Keratinocyte (primary cell): Measurements from ENCODE around the gene GRIK4. TPM values are rescaled to one million over a fixed set of nuclear protein-coding genes. Genes with fewer than 3 reads are reported as not detected.

Experiments used
- DNase-seq: peaks from one replicate; pipeline ENCODE4 v3.0.0-alpha.2; 2011; ENCODE audit warnings: low read depth, missing footprints, low spot score
- FAIRE-seq: peaks from 2 replicates; lab custom pipeline; 2011; peaks lifted over from hg19 to GRCh38; lab: Jason Lieb, UNC
- H2AFZ ChIP-seq: 2 replicates; pipeline ENCODE4 v1.6.0; 2012; ENCODE audit warnings: low read length, control low read depth, inconsistent platforms; ENCODE audit not compliant: control insufficient read depth
- H3K27ac ChIP-seq: 2 replicates; pipeline ENCODE4 v1.5.1; 2011; ENCODE audit warnings: low read length; ENCODE audit not compliant: control insufficient read depth, insufficient read depth
- H3K27me3 ChIP-seq: 3 replicates; pipeline ENCODE4 v1.6.0; 2011; ENCODE audit warnings: low read length; ENCODE audit not compliant: control insufficient read depth, insufficient read depth; ENCODE audit errors: extremely low read depth
- H3K36me3 ChIP-seq, 2 experiments: 2 replicates in 1 of 2; 3 replicates in 1 of 2; pipeline ENCODE4 v1.5.1; 2011; ENCODE audit warnings: low read length in 2 of 2, mild to moderate bottlenecking in 1 of 2; ENCODE audit not compliant: control insufficient read depth in 2 of 2, insufficient read depth in 2 of 2; ENCODE audit errors: extremely low read depth in 1 of 2
- H3K4me1 ChIP-seq: 3 replicates; pipeline ENCODE4 v1.5.1; 2011; ENCODE audit warnings: low read length; ENCODE audit not compliant: control insufficient read depth, insufficient read depth; ENCODE audit errors: extremely low read depth
- H3K4me2 ChIP-seq: 3 replicates; pipeline ENCODE4 v1.6.0; 2011; ENCODE audit warnings: low read depth, low read length; ENCODE audit not compliant: control insufficient read depth, insufficient read depth; ENCODE audit errors: extremely low read depth
- H3K4me3 ChIP-seq, 3 experiments: fragments of 200-600 bp in 1 of 3; sonication (generic) in 1 of 3; 2 replicates in 2 of 3; 3 replicates in 1 of 3; pipeline ENCODE4 v1.5.1; 2011 to 2016; ENCODE audit warnings: low read length in 3 of 3, mild to moderate bottlenecking in 3 of 3, control low read depth in 2 of 3, inconsistent platforms in 1 of 3, low read depth in 1 of 3, mixed read lengths in 1 of 3, mixed run types in 1 of 3, moderate library complexity in 1 of 3; ENCODE audit not compliant: control insufficient read depth in 2 of 3, insufficient read depth in 2 of 3; ENCODE audit errors: extremely low read depth in 1 of 3
- H3K79me2 ChIP-seq: 2 replicates; pipeline ENCODE4 v1.6.0; 2012; ENCODE audit warnings: low read length; ENCODE audit not compliant: control insufficient read depth, insufficient read depth
- H3K9ac ChIP-seq: 3 replicates; pipeline ENCODE4 v1.6.0; 2011; ENCODE audit warnings: low read length; ENCODE audit not compliant: control insufficient read depth, insufficient read depth; ENCODE audit errors: extremely low read depth
- H3K9me1 ChIP-seq: 3 replicates; pipeline ENCODE4 v1.6.0; 2011; ENCODE audit warnings: low read length; ENCODE audit not compliant: control insufficient read depth, insufficient read depth; ENCODE audit errors: extremely low read depth
- H3K9me3 ChIP-seq: 2 replicates; pipeline ENCODE4 v1.5.1; 2012; ENCODE audit warnings: low read depth, low read length; ENCODE audit not compliant: control insufficient read depth
- H4K20me1 ChIP-seq: 3 replicates; pipeline ENCODE4 v1.6.0; 2011; ENCODE audit warnings: low read length; ENCODE audit not compliant: control insufficient read depth, insufficient read depth; ENCODE audit errors: extremely low read depth
- CTCF ChIP-seq, 3 experiments: IDR thresholded peaks in 1 of 3; conservative IDR thresholded peaks in 1 of 3; optimal IDR thresholded peaks in 1 of 3; 2 replicates in 2 of 3; 3 replicates in 1 of 3; pipeline versions ENCODE3 to v1.5.1; 2011; ENCODE audit warnings: low read length in 3 of 3, mild to moderate bottlenecking in 3 of 3, moderate library complexity in 2 of 3, control low read depth in 1 of 3, inconsistent platforms in 1 of 3; ENCODE audit not compliant: insufficient read depth in 2 of 3; ENCODE audit errors: extremely low read depth in 1 of 3
- EZH2 ChIP-seq: IDR thresholded peaks from one replicate; pipeline ENCODE4 v1.6.1; 2012; ENCODE audit warnings: inconsistent platforms, mild to moderate bottlenecking, low read length, moderate library complexity
- dilution Hi-C: fragments of 300-500 bp; cut with MboI; formaldehyde crosslinking; loops from one replicate; pipeline ENCODE4 v1.7.0; 2020; ENCODE audit warnings: low sequenced_read_pairs; ENCODE audit not compliant: extremely low pct_ligation_motif_present
- polyA minus RNA-seq, 3 experiments: library from RNA; depleted of rRNA, polyadenylated mRNA; stranded (reverse); fragments of >200 nt; gene quantifications; 1 replicate in 1 of 3; 2 replicates in 1 of 3; 3 replicates in 1 of 3; pipeline ENCODE4 v1.2.3, GENCODE V29; 2011
- polyA plus RNA-seq, 5 experiments: library from polyadenylated mRNA; depleted of rRNA in 3 of 5; stranded (reverse) in 3 of 5; stranded (forward) in 1 of 5; unstranded in 1 of 5; fragments of >200 nt; gene quantifications; 1 replicate in 1 of 5; 2 replicates in 3 of 5; 3 replicates in 1 of 5; pipeline versions ENCODE4 v1.2.1 to v1.2.3, GENCODE V29; 2011 to 2012; ENCODE audit warnings: missing spikeins in 2 of 5, low read depth in 1 of 5, low replicate concordance in 1 of 5

GRIK4 gene
- polyA plus RNA-seq (not detected in 3 replicates), polyA minus RNA-seq (not detected in 3 replicates)
- polyA plus RNA-seq (2011; ENCODE audit: low read depth), result not detected
- not detected in 2 replicates for polyA plus RNA-seq (2011; cell fraction: cytosol; rRNA removed)
- polyA plus RNA-seq (2011; cell fraction: nucleus; rRNA removed), result not detected in 2 replicates
- not detected in 2 replicates for polyA plus RNA-seq (2012; ENCODE audit: low replicate concordance)
- not detected for polyA minus RNA-seq (2011; cell fraction: cytosol; rRNA and poly(A)+ RNA removed)
- polyA minus RNA-seq (2011; cell fraction: nucleus; rRNA and poly(A)+ RNA removed), result not detected in 2 replicates

GRCh38 chr11:120511116-120511819, at the start of gene GRIK4:
TSS of gene GRIK4 (plus strand) at chr11:120511748. CDS start at chr11:120660319, 148,571 bp downstream.
- peak within 1 kb of the TSS in 2 of 3 experiments; percentile 13 to 27 for H3K4me3 ChIP-seq
- FAIRE-seq (no peak), DNase-seq (no peak)
- H2AFZ ChIP-seq, result no peak within 1 kb of the TSS
- H3K4me1 ChIP-seq, result no peaks in the 10 kb centered on the region
- H3K27ac ChIP-seq, result no peak within 1 kb of the TSS
- H3K79me2 ChIP-seq, result no peaks in the 10 kb centered on the region
- H3K27me3 ChIP-seq, result peaks cover 46% of the 10 kb centered on the region
- H3K9me1 ChIP-seq, result no peaks in the 10 kb centered on the region
- dilution Hi-C loops, result loop anchor here (25.0 kb wide), 1 partner anchor 426 kb away; no protein-coding TSS in a partner anchor
- no peaks in the 10 kb centered on the region for H3K9me3 ChIP-seq
- TF ChIP-seq EZH2, result no peak
- peak; percentile 74 to 93 (median 92) for TF ChIP-seq CTCF (optimal IDR thresholded peaks at IDR 0.05 in 1 of 3, IDR thresholded peaks at IDR 0.05 in 1 of 3, conservative IDR thresholded peaks at IDR 0.05 in 1 of 3; ENCODE audit: extremely low read depth in 1 of 3, insufficient read depth in 2 of 3, low read length in 3 of 3)
- no peak within 1 kb of the TSS for H3K9ac ChIP-seq
- H3K36me3 ChIP-seq, result no peaks in the 10 kb centered on the region
- H4K20me1 ChIP-seq, result no peaks in the 10 kb centered on the region
- H3K4me2 ChIP-seq, result peak within 1 kb of the TSS; percentile 60

GRCh38 chr11:120462825-120463224, 48.7 kb upstream of the GRIK4 start:
- Histone ChIP-seq H3K36me3 (peaks cover 10 to 23% of the 10 kb centered on the region in 2 experiments), H3K27ac (no peak overlapping the region), H3K27me3 (no peaks in the 10 kb centered on the region), H3K4me2 (no peak overlapping the region), H4K20me1 (no peaks in the 10 kb centered on the region), H3K9me1 (no peaks in the 10 kb centered on the region), H3K4me3 (no peak overlapping the region), H2AFZ (no peak overlapping the region), H3K4me1 (peaks cover 9% of the 10 kb centered on the region), H3K79me2 (no peaks in the 10 kb centered on the region), H3K9ac (no peak overlapping the region), H3K9me3 (no peaks in the 10 kb centered on the region)
- DNase-seq, result no peak
- dilution Hi-C loops, result no loop called here
- TF ChIP-seq CTCF (optimal IDR thresholded peaks at IDR 0.05 in 1 of 3, IDR thresholded peaks at IDR 0.05 in 1 of 3, conservative IDR thresholded peaks at IDR 0.05 in 1 of 3; ENCODE audit: extremely low read depth in 1 of 3, insufficient read depth in 2 of 3, low read length in 3 of 3) (no peak), EZH2 (no peak)
- FAIRE-seq, result no peak
